A549 (cell line): ENCODE results near the gene OTUB2. TPM values are rescaled to one million over a fixed set of nuclear protein-coding genes. Genes with fewer than 3 reads are reported as not detected.
A peak's percentile ranks its signal among the peaks of the same experiment; 100 is the strongest.

Source experiments
- ATAC-seq, 2 experiments: fragments of 200-7000 bp in 1 of 2; fragments of >200 bp in 1 of 2; cut with Nextera tagmentation in 1 of 2; cut with Tn5 transposase in 1 of 2; 3 replicates each; pipeline versions ENCODE4 v1.8.0 to v1.9.1; 2018 to 2020; ENCODE audit warnings: mild to moderate bottlenecking in 1 of 2, moderate library complexity in 1 of 2
- CTCF ChIA-PET: fragments of 300-600 bp; sonication (Branson Sonifier 250); formaldehyde crosslinking; extraction: SDS; loops from one replicate; lab custom pipeline; 2021; ENCODE audit warnings: antibody characterized with exemption, inconsistent platforms; lab: Yijun Ruan, JAX
- POLR2A ChIA-PET: fragments of 350-600 bp; formaldehyde crosslinking; extraction: SDS; loops from one replicate; lab custom pipeline; 2021; ENCODE audit warnings: antibody characterized with exemption, inconsistent platforms; lab: Yijun Ruan, JAX
- DNase-seq, 2 experiments: peaks; one replicate each; pipeline versions ENCODE4 v3.0.0 to v3.0.0-alpha.2; 2011 to 2016; ENCODE audit warnings: low read depth in 1 of 2, low spot score in 1 of 2
- FAIRE-seq: peaks from 2 replicates; lab custom pipeline; 2011; peaks lifted over from hg19 to GRCh38; lab: Jason Lieb, UNC
- H3K27ac ChIP-seq, 2 experiments: fragments of >200 bp; sonication (Bioruptor Twin); formaldehyde crosslinking; 3 replicates each; pipeline ENCODE4 v1.5.1; 2016 to 2017
- H3K4me1 ChIP-seq: fragments of >200 bp; sonication (Bioruptor Twin); formaldehyde crosslinking; 3 replicates; pipeline ENCODE4 v1.6.1; 2016
- H3K4me2 ChIP-seq: fragments of >200 bp; sonication (Bioruptor Twin); formaldehyde crosslinking; 3 replicates; pipeline ENCODE4 v1.6.1; 2016
- H3K4me3 ChIP-seq: fragments of >200 bp; sonication (Bioruptor Twin); formaldehyde crosslinking; 3 replicates; pipeline ENCODE4 v1.5.1; 2016
- H3K9me3 ChIP-seq: fragments of >200 bp; sonication (Bioruptor Twin); formaldehyde crosslinking; 3 replicates; pipeline ENCODE4 v1.6.1; 2016
- CBX2 ChIP-seq: fragments of 200-600 bp; sonication (generic); IDR thresholded peaks from 2 replicates; pipeline ENCODE4 v1.6.1; 2016; ENCODE audit warnings: low read depth, mild to moderate bottlenecking, borderline replicate concordance
- CEBPB ChIP-seq, 2 experiments: fragments of >200 bp in 1 of 2; sonication (Bioruptor Twin) in 1 of 2; formaldehyde crosslinking in 1 of 2; IDR thresholded peaks; 2 replicates each; pipeline ENCODE4 v1.6.1; 2012 to 2016
- CTCF ChIP-seq: fragments of >200 bp; sonication (Bioruptor Twin); formaldehyde crosslinking; IDR thresholded peaks from 3 replicates; pipeline ENCODE4 v1.5.1; 2016
- E2F6 ChIP-seq: IDR thresholded peaks from 2 replicates; pipeline ENCODE4 v1.6.1; 2012; ENCODE audit warnings: low read depth, borderline replicate concordance
- EHF ChIP-seq: fragments of 250-450 bp; sonication (Bioruptor Pico); IDR thresholded peaks from 2 replicates; pipeline ENCODE4 v1.5.0; 2020; ENCODE audit warnings: mild to moderate bottlenecking
- EP300 ChIP-seq, 2 experiments: fragments of >200 bp; sonication (Bioruptor Twin); formaldehyde crosslinking; IDR thresholded peaks; 2 replicates in 1 of 2; 3 replicates in 1 of 2; pipeline ENCODE4 v1.6.1; 2016 to 2017
- HDAC2 ChIP-seq: fragments of 200-600 bp; sonication (generic); IDR thresholded peaks from 2 replicates; pipeline ENCODE4 v1.6.1; 2016
- HEYL ChIP-seq: fragments of 250-450 bp; sonication (Bioruptor Pico); IDR thresholded peaks from 2 replicates; pipeline ENCODE4 v1.8.0; 2021; ENCODE audit warnings: mild to moderate bottlenecking, moderate library complexity
- HOXA7 ChIP-seq: fragments of 250-450 bp; sonication (Bioruptor Pico); IDR thresholded peaks from 2 replicates; pipeline ENCODE4 v1.5.0; 2020; ENCODE audit warnings: mild to moderate bottlenecking, moderate library complexity
- HOXB13 ChIP-seq: fragments of 250-450 bp; sonication (Bioruptor Pico); IDR thresholded peaks from 2 replicates; pipeline ENCODE4 v1.5.0; 2020; ENCODE audit warnings: low read depth, mild to moderate bottlenecking, moderate library complexity
- HOXB5 ChIP-seq: fragments of 250-450 bp; sonication (Bioruptor Pico); IDR thresholded peaks from 2 replicates; pipeline ENCODE4 v1.5.0; 2020; ENCODE audit warnings: mild to moderate bottlenecking, moderate library complexity
- JUNB ChIP-seq: fragments of >200 bp; sonication (Bioruptor Twin); formaldehyde crosslinking; IDR thresholded peaks from 2 replicates; pipeline ENCODE4 v1.6.1; 2016
- KDM1A ChIP-seq: fragments of 200-600 bp; sonication (generic); IDR thresholded peaks from 2 replicates; pipeline ENCODE4 v1.6.1; 2016; ENCODE audit warnings: low read depth, mild to moderate bottlenecking
- NFE2L2 ChIP-seq: fragments of 150-350 bp; conservative IDR thresholded peaks from 2 replicates; pipeline ENCODE4 v1.6.1; 2014; ENCODE audit warnings: low read length
- NPAS2 ChIP-seq: fragments of 250-450 bp; sonication (Bioruptor Pico); IDR thresholded peaks from 2 replicates; pipeline ENCODE4 v1.8.0; 2022; ENCODE audit warnings: mild to moderate bottlenecking, moderate library complexity, borderline replicate concordance
- PBX3 ChIP-seq: IDR thresholded peaks from 2 replicates; pipeline ENCODE4 v1.6.1; 2012
- POLR2AphosphoS2 ChIP-seq: conservative IDR thresholded peaks from 2 replicates; pipeline ENCODE4 v1.6.1; 2012; ENCODE audit warnings: low read length, improper control_type of control experiment, inconsistent platforms
- RAD21 ChIP-seq, 2 experiments: fragments of >200 bp in 1 of 2; sonication (Bioruptor Twin) in 1 of 2; formaldehyde crosslinking in 1 of 2; IDR thresholded peaks in 1 of 2; conservative IDR thresholded peaks in 1 of 2; 2 replicates in 1 of 2; 3 replicates in 1 of 2; pipeline ENCODE4 v1.6.1; 2012 to 2018; ENCODE audit warnings: inconsistent platforms in 1 of 2
- USF2 ChIP-seq: fragments of 450-650 bp; IDR thresholded peaks from 2 replicates; pipeline ENCODE4 v1.6.1; 2014; ENCODE audit warnings: antibody characterized with exemption
- WGBS: methylation state at CpG from one replicate; pipeline ENCODE4 v1.1.6; 2017; ENCODE audit errors: missing lambda C conversion rate; 5-methylcytosine and 5-hydroxymethylcytosine counted together
- polyA plus RNA-seq, 4 experiments: library from polyadenylated mRNA; depleted of rRNA in 3 of 4; stranded (reverse); fragments of >200 nt; fragmentation: RNase III in 1 of 4; extraction: RNeasy Plus Mini Kit Qiagen cat#74134 plus additional on column Dnase treatment in 1 of 4; gene quantifications; 2 replicates in 3 of 4; 3 replicates in 1 of 4; pipeline ENCODE4 v1.2.3, GENCODE V29; 2011 to 2017

The OTUB2 gene
- polyA plus RNA-seq, 2 of the 4 experiments (the other 2 are of a cell fraction): 1.2 to 2.5 TPM

GRCh38 chr14:94041551-94042346 lies 15.6 kb downstream of the OTUB2 start:
- CTCF ChIA-PET: interaction anchor here (0.7 to 1.5 kb wide), 4 partner anchors 13 to 139 kb away, joined by 3 to 6 read pairs (median 4); no protein-coding TSS in a partner anchor
- TF ChIP-seq E2F6: no peak
- TF ChIP-seq EHF (CRISPR knock-in tag): no peak
- no peak for TF ChIP-seq KDM1A
- TF ChIP-seq PBX3: no peak
- no peak for TF ChIP-seq CBX2
- TF ChIP-seq CEBPB (IDR thresholded peaks at IDR 0.05): no peak
- TF ChIP-seq HDAC2: no peak
- no peak for TF ChIP-seq JUNB
- no peak for TF ChIP-seq HOXB5 (CRISPR knock-in tag)
- no peak for TF ChIP-seq HEYL (CRISPR knock-in tag)
- TF ChIP-seq POLR2AphosphoS2: no peak
- POLR2A ChIA-PET: no interaction called here
- 83% methylated on average over 18 of the region's 18 CpGs for WGBS
- H3K4me3 ChIP-seq: no peak overlapping the region
- no peak for DNase-seq
- peak; percentile 8 to 15; a peak in 3 of 6 replicates for ATAC-seq
- no peaks in the 10 kb centered on the region for H3K9me3 ChIP-seq
- H3K27ac ChIP-seq: no peak overlapping the region
- H3K4me2 ChIP-seq: no peak overlapping the region
- no peak for FAIRE-seq
- no peaks in the 10 kb centered on the region for H3K4me1 ChIP-seq

DNA sequence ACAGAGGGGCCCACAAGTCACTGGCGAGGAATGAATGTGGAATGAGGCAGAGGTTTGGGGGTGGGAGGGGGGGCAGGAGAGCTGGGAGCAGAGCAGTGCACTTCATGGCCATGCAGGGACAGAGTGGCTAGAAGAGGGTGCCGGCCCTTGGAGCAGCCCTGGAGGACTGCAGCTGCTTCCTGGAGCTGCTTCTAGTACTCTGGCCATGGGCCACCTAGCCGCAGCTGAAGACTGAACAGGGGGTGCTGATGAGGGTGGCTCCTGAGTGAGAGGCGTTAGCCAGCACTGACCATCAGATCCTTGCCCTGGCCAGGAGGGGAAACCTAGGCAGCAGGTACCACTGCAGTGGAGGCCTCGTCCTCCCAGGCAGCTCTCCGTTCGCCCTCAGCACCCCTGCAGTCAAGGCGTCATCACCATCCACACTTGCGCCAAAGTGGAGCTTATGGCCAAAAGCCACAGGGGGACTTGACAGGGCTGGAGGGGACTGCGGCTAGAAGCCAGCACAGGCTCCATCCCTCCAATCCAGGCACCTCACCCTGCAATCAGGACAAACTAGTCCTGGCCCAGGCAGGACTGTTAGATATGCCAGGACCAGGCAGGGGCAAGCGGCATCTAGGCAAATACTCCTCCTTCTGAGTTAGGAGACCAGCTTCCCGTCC lies 16.4 kb downstream of the OTUB2 start:
- Histone ChIP-seq H3K4me3 (no peak overlapping the region), H3K4me2 (no peak overlapping the region), H3K9me3 (no peaks in the 10 kb centered on the region), H3K27ac (no peak overlapping the region), H3K4me1 (no peaks in the 10 kb centered on the region)
- peak; percentile 4 to 12; a peak in 2 of 6 replicates for ATAC-seq
- ChIA-PET CTCF (interaction anchor here (0.7 to 1.5 kb wide), 4 partner anchors 9 to 103 kb away, joined by 3 to 4 read pairs (median 4); no protein-coding TSS in a partner anchor), POLR2A (no interaction called here)
- 93% methylated on average over 10 of the region's 12 CpGs for WGBS
- no peak for FAIRE-seq
- no peak for DNase-seq
- no peak for TF ChIP-seq NPAS2 (CRISPR knock-in tag)
- no peak for TF ChIP-seq EP300 (IDR thresholded peaks at IDR 0.05)
- TF ChIP-seq USF2: no peak
- no peak for TF ChIP-seq RAD21 (conservative IDR thresholded peaks at IDR 0.05 in 1 of 2, IDR thresholded peaks at IDR 0.05 in 1 of 2)
- no peak for TF ChIP-seq HOXA7 (CRISPR knock-in tag)

- WGBS: 90% methylated on average over 13 of the region's 13 CpGs
- Histone ChIP-seq H3K4me1 (no peaks in the 10 kb centered on the region), H3K9me3 (no peaks in the 10 kb centered on the region), H3K27ac (no peak overlapping the region), H3K4me2 (no peak overlapping the region), H3K4me3 (no peak overlapping the region)
- FAIRE-seq (no peak), ATAC-seq (no peak), DNase-seq (no peak)
- ChIA-PET POLR2A (no interaction called here), CTCF (interaction anchor here (0.8 to 1.5 kb wide), 3 partner anchors 9 to 103 kb away, joined by 3 to 4 read pairs (median 4); no protein-coding TSS in a partner anchor)
- no peak for TF ChIP-seq NFE2L2
- no peak for TF ChIP-seq CTCF
- TF ChIP-seq HOXB13 (CRISPR knock-in tag): no peak
- TF ChIP-seq HEYL (CRISPR knock-in tag): no peak
- TF ChIP-seq, all 56 proteins: peak for 0
Observed at GRCh38 chr14:94043111-94043755, 17.1 kb downstream of the OTUB2 start.
